Adrenal gland (tissue), 12 donors: ENCODE data around the gene PLCE1. TPM values are rescaled to one million over a fixed set of nuclear protein-coding genes. Genes with fewer than 3 reads are reported as not detected.
A peak's percentile ranks its signal among the peaks of the same experiment; 100 is the strongest.
"Not testable (repeated sequence)": the region's sequence is repeated elsewhere in the genome, so short reads cannot be mapped to it uniquely, and the experiment has no call there.

Source experiments
- DNase-seq, 7 donors: peaks; one replicate each; pipeline ENCODE4 v3.0.0-alpha.2; 2019 to 2020
- H3K27ac ChIP-seq, 5 donors: fragments of 200-600 bp; sonication (generic) in 4 of 5; 1 replicate in 3 of 5; 2 replicates in 2 of 5; pipeline versions ENCODE4 v1.5.1 to v1.8.0; 2016 to 2020; ENCODE audit warnings: mild to moderate bottlenecking in 1 of 5
- H3K27me3 ChIP-seq: fragments of 200-600 bp; 2 replicates; pipeline ENCODE4 v1.8.0; 2021
- H3K36me3 ChIP-seq, 2 donors: fragments of 200-600 bp; replicated peaks in 1 of 2; 1 replicate in 1 of 2; 2 replicates in 1 of 2; pipeline versions ENCODE4 v1.5.1 to v1.8.0; 2018 to 2022
- H3K4me1 ChIP-seq, 2 donors: fragments of 200-600 bp; replicated peaks in 1 of 2; 1 replicate in 1 of 2; 2 replicates in 1 of 2; pipeline versions ENCODE4 v1.5.1 to v1.8.0; 2018 to 2021
- H3K4me3 ChIP-seq, 4 donors: fragments of 200-600 bp; sonication (generic) in 3 of 4; one replicate each; pipeline ENCODE4 v1.5.1; 2016 to 2018
- H3K9me3 ChIP-seq, 3 donors: fragments of 200-600 bp; sonication (generic) in 1 of 3; replicated peaks in 1 of 3; 1 replicate in 2 of 3; 2 replicates in 1 of 3; pipeline versions ENCODE4 v1.5.1 to v1.8.0; 2016 to 2021
- CTCF ChIP-seq, 6 experiments: fragments of 450-650 bp in 4 of 6; fragments of 200-600 bp in 2 of 6; sonication (generic) in 1 of 6; IDR thresholded peaks; 1 replicate in 5 of 6; 2 replicates in 1 of 6; pipeline versions ENCODE4 v1.5.1 to v1.8.0; 2016 to 2021; ENCODE audit warnings: antibody characterized with exemption in 6 of 6, mild to moderate bottlenecking in 2 of 6, moderate library complexity in 1 of 6
- POLR2A ChIP-seq, 2 donors: fragments of 450-650 bp; IDR thresholded peaks; one replicate each; pipeline ENCODE4 v1.6.1; 2017; ENCODE audit warnings: antibody characterized with exemption in 2 of 2, mild to moderate bottlenecking in 2 of 2, moderate library complexity in 1 of 2
- WGBS, 4 donors: extraction: QIAGEN DNeasy Blood & Tissue Kit in 2 of 4; methylation state at CpG; one replicate each; pipeline versions ENCODE4 v1.1.5 to v1.1.7; 2013 to 2017; 5-methylcytosine and 5-hydroxymethylcytosine counted together
- intact Hi-C, 2 donors: fragments of 100-400 bp; cut with DNase I; formaldehyde crosslinking; loops; one replicate each; pipeline versions ENCODE4 v1.14.1 to v1.15.0; 2022 to 2023
- polyA plus RNA-seq, 3 donors: library from polyadenylated mRNA; stranded (reverse); fragments of 200-250 nt in 2 of 3; fragments of 350-450 nt in 1 of 3; fragmentation: Illumina TruSeq in 1 of 3; extraction: RNeasy Lipid Tissue Mini Kit (QIAGEN cat#74804) in 1 of 3; gene quantifications; one replicate each; pipeline ENCODE4 v1.2.3, GENCODE V29; 2013 to 2014
- total RNA-seq, 9 donors: library from RNA; depleted of rRNA in 4 of 9; stranded (reverse); fragments of >200 nt in 4 of 9; fragments of 120-200 nt in 1 of 9; fragmentation: NEBNext Ultra II Directional in 1 of 9; extraction: Animal tissue kit (Norgen Biotek cat#: 25700) in 1 of 9; gene quantifications; one replicate each; pipeline versions ENCODE4 v1.1.0 to v1.2.4, GENCODE V29; 2013 to 2023
- donor health status: healthy with polysubstance abuse.
- donor health status: Bipolar disorder and iron deficiency.
- donor health status: DM: yes; HTN: yes; CAD: no.
- donor health status: DM: no; HTN: no; CAD: no.
- donor health status: DM: no; HTN: no; CAD: no.
- donor health status: DM: yes; HTN: yes; CAD: no.

Gene PLCE1
- total and polyA plus RNA-seq, 12 donors: 0.94 to 4.8 (median 2.0) TPM

GRCh38 chr10:93968540-93968945 lies 25.2 kb upstream of the PLCE1 start:
- Histone ChIP-seq H3K27ac (no peak overlapping the region), H3K36me3 (no peaks in the 10 kb centered on the region), H3K9me3 (no peaks in the 10 kb centered on the region), H3K4me1 (no peaks in the 10 kb centered on the region), H3K27me3 (no peaks in the 10 kb centered on the region), H3K4me3 (no peak overlapping the region)
- DNase-seq: no peak
- intact Hi-C loops: no loop called here
- no peak for TF ChIP-seq CTCF (IDR thresholded peaks at IDR 0.05)
- no peak for TF ChIP-seq POLR2A (IDR thresholded peaks at IDR 0.05)
- 78 to 90% (median 83%) methylated on average over 4 of the region's 4 CpGs for WGBS, 4 donors

- H3K4me3 ChIP-seq, intact Hi-C loops, H3K36me3 ChIP-seq, H3K27ac ChIP-seq, H3K4me1 ChIP-seq, H3K27me3 ChIP-seq, H3K9me3 ChIP-seq: not testable (repeated sequence)
- WGBS, 4 donors: 96 to 99% (median 98%) methylated on average over 6 to 44 of the region's 44 CpGs
- peak in 1 of 7 donors; percentile 21 for DNase-seq
These were observed 23.2 kb upstream of the PLCE1 start for GRCh38 chr10:93970433-93971010.

GRCh38 chr10:93973748-93974445 lies 19.8 kb upstream of the PLCE1 start:
- intact Hi-C loops: no loop called here

GRCh38 chr10:93977442-93977841 lies 16.3 kb upstream of the PLCE1 start:
- WGBS, 4 donors: 58 to 76% (median 70%) methylated on average over 3 of the region's 3 CpGs
- H3K4me1 ChIP-seq: no peaks in the 10 kb centered on the region
- no peak overlapping the region for H3K27ac ChIP-seq
- H3K4me3 ChIP-seq: no peak overlapping the region
- H3K27me3 ChIP-seq: no peaks in the 10 kb centered on the region
- no peak for DNase-seq
- intact Hi-C loops: no loop called here
- H3K36me3 ChIP-seq: no peaks in the 10 kb centered on the region
- H3K9me3 ChIP-seq: no peaks in the 10 kb centered on the region
- TF ChIP-seq CTCF (IDR thresholded peaks at IDR 0.05): no peak
- TF ChIP-seq POLR2A (IDR thresholded peaks at IDR 0.05): no peak

More at GRCh38 chr10:93973748-93974445, 19.8 kb upstream of the PLCE1 start:
- H3K9me3 ChIP-seq: no peaks in the 10 kb centered on the region
- H3K36me3 ChIP-seq: no peaks in the 10 kb centered on the region
- DNase-seq: no peak
- H3K4me1 ChIP-seq: no peaks in the 10 kb centered on the region
- no peak for TF ChIP-seq CTCF (IDR thresholded peaks at IDR 0.05)
- TF ChIP-seq POLR2A (IDR thresholded peaks at IDR 0.05): no peak
- no peak overlapping the region for H3K4me3 ChIP-seq
- WGBS, 4 donors: 65 to 89% (median 74%) methylated on average over 2 of the region's 2 CpGs
- no peak overlapping the region for H3K27ac ChIP-seq
- H3K27me3 ChIP-seq: no peaks in the 10 kb centered on the region

GRCh38 chr10:93980486-93980885 lies 13.2 kb upstream of the PLCE1 start:
- Histone ChIP-seq H3K27me3 (peaks cover 4% of the 10 kb centered on the region), H3K4me1 (no peaks in the 10 kb centered on the region), H3K27ac (no peak overlapping the region), H3K4me3 (no peak overlapping the region), H3K9me3 (no peaks in the 10 kb centered on the region), H3K36me3 (no peaks in the 10 kb centered on the region)
- TF ChIP-seq POLR2A (IDR thresholded peaks at IDR 0.05) (no peak), CTCF (IDR thresholded peaks at IDR 0.05) (no peak)
- WGBS, 4 donors: 81 to 86% (median 85%) methylated on average over 3 of the region's 3 CpGs
- no peak for DNase-seq
- intact Hi-C loops: no loop called here
